GM12874 (cell line): Measurements from ENCODE around the gene KRTAP4-12.
"Not testable (repeated sequence)": the region's sequence is repeated elsewhere in the genome, so short reads cannot be mapped to it uniquely, and the experiment has no call there.

Experiments
- TF ChIP-seq, protein P1 (sequence below): IDR thresholded peaks from 2 replicates; pipeline ENCODE4 v1.5.1; 2011; ENCODE audit warnings: low read depth, mild to moderate bottlenecking, control low read depth, low read length, moderate library complexity; ENCODE audit not compliant: insufficient read depth

KRTAP4-12 gene

DNA sequence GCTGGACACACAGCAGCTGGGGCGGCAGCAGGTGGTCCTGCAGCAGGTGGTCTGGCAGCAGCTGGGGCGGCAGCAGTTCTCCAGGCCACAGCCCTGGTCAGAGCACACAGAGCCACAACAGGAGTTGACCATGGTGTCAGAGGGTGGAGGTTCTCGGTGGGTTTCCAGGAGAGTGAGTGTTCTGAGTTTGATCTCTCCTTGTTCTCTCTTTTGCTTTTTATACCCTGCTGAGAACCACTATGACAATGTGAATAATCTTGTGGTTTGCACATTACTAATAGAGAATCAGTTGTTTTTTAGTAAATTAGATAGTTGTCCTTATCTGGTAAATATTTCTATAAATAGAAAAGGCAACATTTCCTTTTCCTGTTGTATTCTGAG is at the start of gene KRTAP4-12:
KRTAP4-12 (minus strand) TSS at position 192 of the 381 bp plus-strand sequence; CDS start at position 132, 60 bp downstream.
- TF ChIP-seq, protein P1, sequence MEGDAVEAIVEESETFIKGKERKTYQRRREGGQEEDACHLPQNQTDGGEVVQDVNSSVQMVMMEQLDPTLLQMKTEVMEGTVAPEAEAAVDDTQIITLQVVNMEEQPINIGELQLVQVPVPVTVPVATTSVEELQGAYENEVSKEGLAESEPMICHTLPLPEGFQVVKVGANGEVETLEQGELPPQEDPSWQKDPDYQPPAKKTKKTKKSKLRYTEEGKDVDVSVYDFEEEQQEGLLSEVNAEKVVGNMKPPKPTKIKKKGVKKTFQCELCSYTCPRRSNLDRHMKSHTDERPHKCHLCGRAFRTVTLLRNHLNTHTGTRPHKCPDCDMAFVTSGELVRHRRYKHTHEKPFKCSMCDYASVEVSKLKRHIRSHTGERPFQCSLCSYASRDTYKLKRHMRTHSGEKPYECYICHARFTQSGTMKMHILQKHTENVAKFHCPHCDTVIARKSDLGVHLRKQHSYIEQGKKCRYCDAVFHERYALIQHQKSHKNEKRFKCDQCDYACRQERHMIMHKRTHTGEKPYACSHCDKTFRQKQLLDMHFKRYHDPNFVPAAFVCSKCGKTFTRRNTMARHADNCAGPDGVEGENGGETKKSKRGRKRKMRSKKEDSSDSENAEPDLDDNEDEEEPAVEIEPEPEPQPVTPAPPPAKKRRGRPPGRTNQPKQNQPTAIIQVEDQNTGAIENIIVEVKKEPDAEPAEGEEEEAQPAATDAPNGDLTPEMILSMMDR, result not testable (repeated sequence)

DNA sequence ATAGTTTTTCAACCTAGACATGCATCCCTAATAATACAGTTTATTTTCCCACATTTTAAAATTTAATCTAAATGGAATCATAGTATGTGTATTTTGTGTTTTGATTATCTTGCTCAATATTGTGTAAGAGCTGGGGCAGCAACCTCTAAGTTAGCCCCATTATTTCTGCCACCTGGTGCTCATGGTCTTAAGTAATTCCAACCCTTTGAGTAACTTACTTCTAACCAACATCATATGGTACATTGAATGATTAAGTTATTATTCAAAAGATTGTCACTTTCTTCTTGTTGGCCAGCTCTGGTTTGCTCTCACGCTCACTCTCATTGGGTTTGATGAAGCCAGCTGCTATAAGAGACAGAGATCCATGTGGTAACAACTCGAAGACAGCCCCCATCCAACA is 47.9 kb upstream of the KRTAP4-12 start:
- TF ChIP-seq, protein P1, result no peak

DNA sequence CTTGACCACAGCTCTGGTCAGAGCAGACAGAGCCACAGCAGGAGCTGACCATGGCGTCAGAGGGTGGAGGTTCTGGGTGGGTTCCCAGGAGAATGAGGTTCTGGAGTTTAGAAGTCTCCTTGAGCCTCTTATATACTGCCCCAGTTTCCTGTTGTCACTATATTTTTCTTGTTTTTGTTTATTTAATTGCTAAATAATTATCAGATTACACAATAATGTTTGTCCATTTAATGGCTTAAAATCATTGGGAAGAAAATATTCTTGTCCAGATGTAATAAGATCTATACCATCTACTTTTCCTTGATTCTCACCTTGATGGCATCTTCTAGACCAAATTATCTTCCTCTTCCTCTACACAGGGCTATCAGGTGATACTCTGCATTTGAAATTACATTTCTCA is 44.1 kb upstream of the KRTAP4-12 start, which contains the start of gene KRTAP4-3:
KRTAP4-3 (minus strand) TSS at position 101 of the 400 bp plus-strand sequence; CDS start at position 52, 49 bp downstream.
- TF ChIP-seq, protein P1, result no peak

DNA sequence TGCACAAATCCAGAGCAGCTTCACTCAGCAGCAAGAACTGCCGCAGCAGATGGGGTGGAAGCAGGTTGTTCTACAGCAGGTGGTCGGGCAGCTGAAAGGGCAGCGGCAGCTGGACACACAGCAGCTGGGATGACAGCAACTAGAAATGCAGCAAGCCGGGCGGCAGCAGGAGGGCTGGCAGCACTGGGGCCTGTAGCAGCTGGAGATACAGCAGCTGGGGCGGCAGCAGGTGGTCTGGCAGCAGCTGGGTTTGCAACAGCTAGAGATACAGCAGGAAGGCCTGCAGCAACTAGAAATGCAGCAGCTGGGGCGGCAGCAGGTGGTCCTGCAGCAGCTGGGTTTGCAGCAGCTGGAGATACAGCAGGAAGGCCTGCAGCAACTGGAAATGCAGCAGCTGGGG is 43.6 kb upstream of the KRTAP4-12 start:
- TF ChIP-seq, protein P1, result no peak

DNA sequence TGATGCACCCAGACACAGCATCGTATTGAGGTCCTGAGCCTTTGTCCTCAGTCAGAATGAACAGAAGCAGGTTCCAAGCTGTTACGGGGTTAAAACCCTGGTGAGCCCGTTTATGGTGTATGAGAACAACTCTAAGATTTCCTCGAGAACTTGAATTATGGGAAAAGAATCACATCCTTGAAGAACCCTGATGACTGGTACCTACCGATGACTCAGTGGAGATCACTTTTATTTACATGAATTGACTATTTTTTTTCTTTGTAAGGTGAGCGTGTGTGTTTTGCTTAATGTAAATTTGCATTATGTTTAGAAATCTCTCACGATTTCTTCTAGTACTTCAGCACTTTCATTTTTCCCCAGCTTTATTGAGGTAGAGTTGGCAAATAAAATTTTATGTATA is 39.8 kb upstream of the KRTAP4-12 start:
- TF ChIP-seq, protein P1, result no peak

DNA sequence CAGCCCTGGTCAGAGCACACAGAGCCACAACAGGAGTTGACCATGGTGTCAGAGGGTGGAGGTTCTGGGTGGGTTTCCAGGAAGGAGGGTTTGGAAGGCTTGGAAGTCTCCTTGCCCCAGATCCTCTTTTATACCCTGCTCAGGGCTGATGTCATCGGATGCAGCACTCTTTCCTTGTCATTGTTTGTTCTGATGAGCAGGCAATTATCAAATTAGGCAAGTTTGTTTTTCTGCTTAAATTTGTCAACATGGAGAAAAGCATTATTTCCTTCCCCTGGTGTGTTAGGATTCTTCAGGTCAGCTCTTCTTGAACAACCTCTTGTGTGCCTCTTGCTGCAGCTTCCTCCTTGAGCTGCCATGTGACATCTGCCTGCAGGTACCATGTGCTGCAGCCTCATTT is 36.7 kb upstream of the KRTAP4-12 start, which contains the start of gene KRTAP4-4:
KRTAP4-4 (minus strand) TSS at position 101 of the 400 bp plus-strand sequence; CDS start at position 44, 57 bp downstream.
- TF ChIP-seq, protein P1, result no peak

DNA sequence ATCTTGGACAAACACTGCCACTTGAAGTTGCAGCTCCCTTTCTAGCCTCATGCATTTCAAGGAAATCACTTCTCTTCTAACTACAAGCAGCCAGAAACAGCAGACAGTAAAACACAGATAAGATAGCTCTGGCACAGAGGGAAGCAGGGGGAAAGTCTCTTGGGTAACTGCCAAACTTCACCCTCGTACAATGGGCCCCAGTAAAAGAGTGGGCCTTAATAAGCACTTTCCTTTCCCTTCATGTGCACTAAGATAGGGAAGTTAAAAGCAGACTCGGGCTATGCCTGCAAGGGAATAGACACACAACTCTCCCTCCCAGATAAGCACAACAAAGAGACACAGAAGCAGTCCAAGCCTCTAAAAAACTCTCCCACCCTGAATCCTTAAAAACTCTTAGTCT is 29.9 kb upstream of the KRTAP4-12 start:
- TF ChIP-seq, protein P1, result no peak
